ENCODE measurements around the gene PLEKHO1.

DNA sequence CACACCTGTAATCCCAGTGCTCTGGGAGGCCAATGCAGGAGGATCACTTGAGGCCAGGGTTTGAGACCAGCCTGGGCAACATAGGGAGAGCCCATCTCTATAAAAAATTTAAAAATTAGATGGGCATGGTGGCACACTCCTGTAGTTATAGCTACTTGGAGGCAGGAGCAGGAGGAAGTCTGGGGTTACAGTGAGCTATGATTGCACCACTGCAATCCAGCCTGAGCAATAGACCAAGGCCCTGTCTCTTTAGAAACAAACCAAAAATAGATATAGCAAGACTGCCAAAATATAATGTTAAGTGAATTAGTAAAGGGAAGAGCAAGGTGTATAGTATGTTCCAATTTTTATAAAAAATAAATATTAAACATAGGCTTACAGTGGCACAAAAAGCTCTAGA is 28.8 kb downstream of the PLEKHO1 start:
- TF ChIP-seq EZH2 (IDR thresholded peaks at IDR 0.05; ENCODE audit: borderline replicate concordance, low read depth, low read length, poor library complexity, severe bottlenecking): no peak
- TF ChIP-seq, protein P1, sequence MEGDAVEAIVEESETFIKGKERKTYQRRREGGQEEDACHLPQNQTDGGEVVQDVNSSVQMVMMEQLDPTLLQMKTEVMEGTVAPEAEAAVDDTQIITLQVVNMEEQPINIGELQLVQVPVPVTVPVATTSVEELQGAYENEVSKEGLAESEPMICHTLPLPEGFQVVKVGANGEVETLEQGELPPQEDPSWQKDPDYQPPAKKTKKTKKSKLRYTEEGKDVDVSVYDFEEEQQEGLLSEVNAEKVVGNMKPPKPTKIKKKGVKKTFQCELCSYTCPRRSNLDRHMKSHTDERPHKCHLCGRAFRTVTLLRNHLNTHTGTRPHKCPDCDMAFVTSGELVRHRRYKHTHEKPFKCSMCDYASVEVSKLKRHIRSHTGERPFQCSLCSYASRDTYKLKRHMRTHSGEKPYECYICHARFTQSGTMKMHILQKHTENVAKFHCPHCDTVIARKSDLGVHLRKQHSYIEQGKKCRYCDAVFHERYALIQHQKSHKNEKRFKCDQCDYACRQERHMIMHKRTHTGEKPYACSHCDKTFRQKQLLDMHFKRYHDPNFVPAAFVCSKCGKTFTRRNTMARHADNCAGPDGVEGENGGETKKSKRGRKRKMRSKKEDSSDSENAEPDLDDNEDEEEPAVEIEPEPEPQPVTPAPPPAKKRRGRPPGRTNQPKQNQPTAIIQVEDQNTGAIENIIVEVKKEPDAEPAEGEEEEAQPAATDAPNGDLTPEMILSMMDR (conservative IDR thresholded peaks at IDR 0.05; ENCODE audit: low read depth, low read length): no peak
